Measurements from ENCODE around the gene SLC15A3.
A peak's percentile ranks its signal among the peaks of the same experiment; 100 is the strongest.

The SLC15A3 gene

GRCh38 chr11:60944490-60945294 lies 7.3 kb downstream of the SLC15A3 start:
- DNase-seq: peak; percentile 17

DNA sequence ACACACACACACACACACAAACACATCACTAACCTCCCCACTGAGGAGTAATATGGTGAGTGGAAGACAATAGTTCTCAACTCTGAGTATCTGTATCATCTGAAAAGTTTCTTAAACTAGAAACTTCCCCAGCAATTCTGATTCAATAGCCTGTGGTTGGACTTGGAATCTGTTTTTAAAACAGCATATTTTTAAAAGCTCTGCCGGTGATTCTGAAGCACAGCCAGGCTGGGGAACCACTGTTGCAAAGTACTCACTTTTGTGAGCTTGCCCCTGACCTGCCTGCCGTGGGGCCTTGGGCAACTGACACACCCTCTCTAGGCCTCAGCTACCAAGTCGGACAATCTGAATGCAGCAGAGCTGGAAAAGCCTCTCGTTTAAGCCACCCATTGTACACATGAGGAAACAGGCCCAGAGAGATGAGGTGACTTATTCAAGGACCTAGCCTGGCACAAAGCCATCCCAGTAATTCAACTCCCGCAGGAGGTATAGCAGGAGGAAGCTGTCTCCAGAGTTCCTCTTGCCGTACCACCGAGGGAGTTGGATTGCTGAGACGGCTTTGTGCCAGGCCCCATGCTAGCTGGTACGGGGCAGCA lies 8.9 kb downstream of the SLC15A3 start:
- peak; percentile 97 for DNase-seq

DNA sequence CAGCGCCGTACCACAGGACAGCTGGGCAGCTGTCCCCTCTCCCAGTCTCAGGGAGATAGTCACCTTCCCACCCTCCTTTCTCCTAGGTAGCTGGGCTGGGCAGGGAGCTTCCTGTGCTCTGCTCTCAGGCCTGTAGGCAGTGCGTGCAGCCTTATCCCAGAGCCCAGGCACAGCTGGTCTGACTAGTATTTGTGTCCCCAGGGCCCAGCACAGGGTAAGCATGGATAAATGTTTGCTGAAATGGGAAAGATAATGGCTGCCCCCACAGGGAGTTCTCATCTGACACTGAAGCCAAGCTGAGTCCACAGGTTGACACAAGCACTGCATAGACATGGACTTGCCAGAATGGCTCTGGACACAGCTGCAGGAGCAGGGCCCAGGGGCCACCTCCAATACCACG lies 9.8 kb downstream of the SLC15A3 start:
- DNase-seq: peak; percentile 97

DNA sequence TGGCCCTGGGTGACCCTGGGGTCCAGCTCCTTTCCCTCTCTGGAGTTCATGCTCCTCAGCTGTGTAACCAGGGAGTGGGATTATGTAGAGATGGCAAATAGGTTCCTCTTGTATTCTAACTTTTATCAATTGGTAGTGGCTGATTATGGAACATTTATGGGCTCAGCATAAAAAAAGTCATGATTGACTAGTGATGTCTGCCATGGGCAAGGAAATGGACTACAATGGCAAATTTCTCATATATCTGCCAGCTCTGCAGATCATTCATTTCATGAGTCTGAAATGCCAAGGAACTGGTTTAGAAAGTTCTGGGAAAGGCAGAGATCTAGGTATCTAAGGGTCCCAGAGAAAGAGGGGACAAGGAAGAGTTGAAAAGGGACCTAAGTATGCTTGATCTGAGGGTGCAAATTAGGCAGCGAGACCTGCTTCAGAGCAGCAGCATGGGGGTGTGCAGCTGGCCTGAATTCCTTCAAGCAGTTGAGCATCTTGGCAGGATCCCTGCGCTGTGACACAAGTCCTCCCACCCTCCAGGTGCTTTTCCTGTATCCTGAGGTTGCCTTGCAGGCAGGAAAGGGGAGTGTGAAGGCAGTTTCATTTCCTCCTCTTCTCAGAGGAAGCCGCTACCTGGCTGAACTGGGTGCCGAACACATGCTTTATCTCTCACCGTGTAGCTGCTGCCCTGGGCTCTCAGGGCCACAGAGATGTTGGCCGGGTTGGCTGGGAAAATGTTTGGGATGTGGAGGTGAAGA lies 10.4 kb downstream of the SLC15A3 start:
- DNase-seq: peak; percentile 60

DNA sequence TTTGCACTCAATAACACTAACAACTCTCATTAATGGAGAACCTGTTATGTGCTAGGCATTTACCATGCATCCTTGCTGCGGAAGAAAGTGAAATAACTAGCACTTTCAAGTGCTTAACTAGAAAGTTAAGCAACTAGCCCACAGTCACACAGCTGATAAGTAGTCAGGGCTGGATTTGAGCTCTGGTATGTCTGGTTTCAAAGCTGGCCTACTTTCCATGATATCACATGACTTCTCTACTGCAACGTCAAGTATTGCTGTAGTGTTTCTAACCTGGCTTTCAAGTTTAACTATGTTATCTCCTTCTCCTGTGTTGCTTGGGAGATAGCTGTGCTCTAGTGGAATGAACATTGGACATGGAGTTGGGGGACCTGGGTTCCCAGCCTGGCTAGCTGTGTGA lies 12.1 kb downstream of the SLC15A3 start:
- no peak for DNase-seq

DNA sequence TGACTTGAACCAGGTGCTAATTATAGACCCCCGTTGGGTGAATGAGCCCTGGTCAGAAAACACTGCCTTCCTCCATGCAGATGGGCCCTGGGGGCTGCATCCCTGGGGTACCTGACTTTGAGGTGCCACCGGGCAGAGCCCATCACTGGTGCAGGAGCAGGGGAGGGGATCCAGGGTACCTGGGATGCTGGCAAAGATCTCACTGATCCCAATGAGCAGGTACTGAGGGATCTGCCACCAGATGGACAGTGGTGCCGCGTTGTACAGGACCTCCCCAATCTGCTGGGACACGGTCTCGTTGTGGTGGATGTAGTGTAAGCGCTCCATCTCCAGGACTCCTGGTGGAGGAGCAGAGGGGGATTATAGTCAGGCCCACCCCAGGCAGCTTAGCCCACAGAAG lies 12.7 kb downstream of the SLC15A3 start:
- no peak for DNase-seq

DNA sequence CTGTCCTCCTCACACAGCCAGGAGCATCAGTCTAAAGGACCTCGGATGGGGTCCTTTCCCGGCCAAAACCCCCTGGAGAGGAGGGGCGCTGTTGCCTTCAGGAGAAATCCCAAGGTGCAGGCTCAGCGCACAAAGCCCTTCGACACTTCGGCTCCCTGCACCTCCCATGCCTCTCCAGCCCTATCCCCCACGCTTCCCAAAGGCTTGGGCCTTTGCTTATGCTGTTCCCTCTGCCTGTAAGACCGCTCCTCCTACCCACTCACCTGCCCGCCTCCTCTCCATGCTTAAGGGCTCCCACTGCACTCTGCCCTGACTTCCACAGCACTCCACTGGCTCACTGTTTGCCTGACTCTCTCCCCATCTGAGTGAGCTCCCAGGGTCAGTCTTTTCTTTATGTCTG lies 13.5 kb downstream of the SLC15A3 start:
- no peak for DNase-seq

GRCh38 chr11:60937811-60938210 lies 14.2 kb downstream of the SLC15A3 start:
- DNase-seq: no peak

DNA sequence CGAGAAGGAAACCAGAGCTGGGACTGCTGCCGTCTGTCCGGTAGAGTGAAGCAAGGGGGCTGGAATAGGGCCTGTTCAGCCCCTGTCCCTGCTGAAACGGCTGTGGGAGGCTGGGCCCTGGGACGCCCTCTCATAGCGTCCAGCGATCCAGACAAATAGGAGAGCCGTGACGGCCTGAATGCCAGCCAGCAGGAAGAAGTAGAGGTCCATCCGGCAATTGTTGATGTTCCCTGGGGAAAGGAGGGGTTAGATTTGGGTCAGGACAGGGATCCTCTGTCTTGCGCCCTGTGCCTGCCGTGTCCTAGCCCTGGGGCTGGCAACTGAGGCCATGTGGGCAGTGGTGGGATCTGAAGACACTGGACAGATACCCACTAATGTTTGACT lies 14.8 kb downstream of the SLC15A3 start:
- no peak for DNase-seq

GRCh38 chr11:60936467-60937143 lies 15.4 kb downstream of the SLC15A3 start:
- DNase-seq: no peak

DNA sequence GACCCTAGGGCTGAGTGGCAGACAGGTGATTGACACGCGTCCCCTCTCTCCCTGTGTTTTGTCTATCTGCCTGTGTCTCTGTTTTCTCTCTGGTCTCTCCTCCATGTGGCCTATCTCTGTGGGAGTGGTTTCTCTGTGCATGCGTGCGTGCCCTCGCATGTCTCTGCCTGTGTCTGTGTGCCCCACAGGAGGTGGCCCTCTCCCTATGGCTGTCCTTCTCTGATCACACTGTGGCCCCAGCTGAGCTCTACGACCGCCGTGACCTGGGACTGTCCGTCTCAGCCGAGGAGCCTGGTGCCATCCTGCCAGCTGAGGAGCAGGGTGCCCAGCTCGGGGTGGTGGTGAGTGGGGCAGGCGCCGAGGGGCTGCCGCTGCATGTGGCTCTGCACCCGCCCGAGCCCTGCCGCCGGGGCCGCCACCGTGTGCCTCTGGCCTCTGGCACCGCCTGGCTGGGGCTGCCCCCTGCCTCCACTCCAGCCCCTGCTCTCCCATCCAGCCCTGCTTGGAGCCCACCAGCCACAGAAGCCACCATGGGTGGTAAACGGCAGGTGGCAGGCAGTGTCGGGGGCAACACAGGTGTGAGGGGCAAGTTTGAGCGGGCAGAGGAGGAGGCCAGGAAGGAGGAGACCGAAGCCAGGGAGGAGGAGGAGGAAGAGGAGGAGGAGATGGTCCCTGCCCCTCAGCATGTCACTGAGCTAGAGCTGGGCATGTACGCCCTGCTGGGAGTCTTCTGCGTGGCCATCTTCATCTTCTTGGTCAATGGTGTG lies 16.1 kb downstream of the SLC15A3 start:
- DNase-seq: no peak

DNA sequence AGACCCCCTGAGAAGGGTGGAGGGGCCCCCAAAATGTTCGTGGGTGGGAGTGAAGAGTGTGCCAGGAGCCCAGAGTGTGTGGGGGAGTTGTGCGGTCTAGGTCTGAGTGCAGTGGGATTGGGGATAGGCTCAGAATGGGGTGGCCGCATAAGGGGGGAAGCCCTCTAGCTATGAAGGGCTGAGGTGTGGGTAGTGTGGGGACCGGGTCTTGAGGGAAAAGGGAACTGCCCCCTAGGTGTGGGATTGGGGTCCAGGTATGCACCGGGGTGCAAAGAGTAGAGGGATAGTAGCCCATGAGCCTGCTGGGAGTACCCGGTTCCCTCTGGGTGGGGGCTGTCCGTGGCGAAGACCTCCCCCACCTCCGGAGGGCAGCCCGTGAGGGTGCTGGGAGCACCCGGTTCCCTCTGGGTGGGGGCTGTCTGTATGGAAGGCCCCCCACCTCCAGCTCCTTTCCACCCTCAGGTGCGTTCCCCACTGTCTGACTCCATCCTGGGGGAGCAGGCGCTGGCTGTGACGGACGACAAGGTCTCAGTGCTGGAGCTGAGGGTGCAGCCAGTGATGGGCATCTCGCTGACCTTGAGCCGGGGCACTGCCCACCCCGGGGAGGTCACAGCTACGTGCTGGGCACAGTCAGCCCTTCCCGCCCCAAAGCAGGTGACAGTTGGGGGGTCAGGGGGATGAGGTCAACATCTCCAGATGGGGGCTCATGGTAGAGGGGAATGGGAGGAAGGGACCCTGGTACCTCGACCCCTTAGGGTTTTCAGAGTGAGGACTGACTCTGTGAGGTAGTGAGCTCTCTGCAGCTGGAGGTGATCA lies 17.0 kb downstream of the SLC15A3 start:
- no peak for DNase-seq

DNA sequence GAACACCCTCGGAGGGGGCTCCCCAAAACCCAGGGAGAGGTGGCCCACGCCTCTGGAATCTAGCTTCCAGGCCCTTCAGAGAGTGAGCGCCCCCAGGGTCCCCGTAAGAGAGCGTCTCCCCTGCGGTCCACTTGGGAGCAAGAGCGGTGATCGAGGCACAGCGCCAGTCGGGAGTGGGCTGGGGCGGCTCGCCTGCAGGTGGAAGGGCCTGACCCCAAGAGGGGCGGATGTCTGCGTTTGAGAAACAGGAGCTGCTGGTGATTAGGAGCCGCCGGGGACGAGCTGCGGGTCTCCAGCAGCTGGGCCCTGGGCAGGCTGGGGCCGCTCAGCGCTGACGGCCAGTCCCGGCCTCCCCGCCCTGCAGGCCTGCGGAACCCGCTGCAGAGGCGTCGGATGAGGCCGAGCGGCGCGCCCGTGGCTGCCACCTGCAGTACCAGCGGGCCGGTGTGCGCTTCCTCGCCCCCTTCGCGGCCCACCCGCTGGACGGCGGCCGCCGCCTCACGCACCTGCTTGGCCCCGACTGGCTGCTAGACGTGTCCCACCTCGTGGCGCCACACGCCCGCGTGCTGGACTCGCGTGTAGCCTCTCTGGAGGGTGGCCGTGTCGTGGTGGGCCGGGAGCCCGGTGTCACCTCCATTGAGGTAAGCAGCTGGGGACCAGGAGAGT lies 17.7 kb downstream of the SLC15A3 start:
- DNase-seq: no peak

DNA sequence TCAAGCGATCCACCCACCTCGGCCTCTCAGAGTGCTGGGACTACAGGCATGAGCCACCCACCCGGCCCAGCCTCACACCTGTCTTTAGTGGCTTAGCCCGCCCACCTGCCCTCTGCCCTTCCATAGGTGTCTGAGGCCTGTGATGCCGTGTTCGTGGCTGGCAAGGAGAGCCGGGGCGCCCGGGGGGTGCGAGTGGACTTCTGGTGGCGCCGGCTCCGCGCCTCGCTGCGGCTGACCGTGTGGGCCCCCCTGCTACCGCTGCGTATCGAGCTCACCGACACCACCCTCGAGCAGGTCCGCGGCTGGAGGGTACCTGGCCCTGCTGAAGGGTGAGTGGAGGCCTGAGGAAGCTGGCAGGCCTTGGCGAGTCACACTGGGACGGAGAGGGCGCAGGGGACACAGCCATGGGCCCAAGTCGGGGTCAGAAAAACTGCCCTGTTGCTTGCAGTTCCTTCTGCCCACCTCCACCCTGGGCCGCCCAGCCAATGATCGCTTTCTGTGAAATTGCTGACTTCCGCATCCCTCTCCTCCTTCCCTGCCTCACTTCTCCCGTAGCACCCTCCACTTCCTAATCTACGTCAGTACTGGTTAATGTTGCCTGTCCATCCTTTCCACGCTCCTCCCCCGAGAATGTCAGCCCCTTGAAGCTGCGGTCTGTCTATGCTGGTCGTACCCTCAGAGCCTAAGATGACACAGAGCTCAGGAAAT lies 18.4 kb downstream of the SLC15A3 start:
- DNase-seq: no peak

GRCh38 chr11:60932605-60933356 lies 19.2 kb downstream of the SLC15A3 start:
- DNase-seq: no peak

DNA sequence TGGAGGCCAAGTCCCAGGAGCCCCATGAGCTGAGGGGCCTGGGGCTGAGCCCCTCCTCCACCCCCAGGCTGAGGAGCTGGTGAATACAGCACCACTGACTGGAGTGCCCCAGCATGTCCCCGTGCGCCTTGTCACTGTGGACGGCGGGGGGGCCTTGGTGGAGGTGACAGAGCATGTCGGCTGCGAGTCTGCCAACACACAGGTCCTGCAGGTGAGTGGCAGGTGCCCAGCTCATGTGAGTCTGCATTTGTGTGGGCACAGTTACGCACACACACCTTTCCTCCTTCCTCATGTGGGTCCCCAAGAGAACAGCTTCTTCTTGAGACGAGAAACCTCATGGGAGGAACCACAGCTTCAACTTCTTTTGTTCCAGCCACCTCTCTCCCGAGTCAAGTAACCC lies 20.1 kb downstream of the SLC15A3 start:
- DNase-seq: no peak

DNA sequence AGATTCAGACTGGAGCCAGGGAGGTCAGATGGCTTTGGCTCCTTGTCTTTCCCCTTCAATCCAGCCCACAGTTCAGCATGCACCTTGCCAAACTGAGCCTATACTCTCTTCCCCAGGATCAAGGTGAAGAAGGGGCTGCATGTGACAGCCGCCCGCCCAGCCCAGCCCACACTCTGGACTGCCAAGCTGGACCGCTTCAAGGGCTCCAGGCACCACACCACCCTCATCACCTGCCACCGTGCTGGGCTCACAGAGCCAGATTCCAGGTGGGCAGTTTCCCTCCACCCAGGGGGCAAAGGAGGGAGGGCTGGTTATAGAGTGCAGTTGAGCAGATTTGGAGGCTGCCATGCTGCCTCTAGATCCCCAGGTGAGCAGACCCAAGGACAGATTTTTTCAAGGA lies 21.6 kb downstream of the SLC15A3 start:
- no peak for DNase-seq

DNA sequence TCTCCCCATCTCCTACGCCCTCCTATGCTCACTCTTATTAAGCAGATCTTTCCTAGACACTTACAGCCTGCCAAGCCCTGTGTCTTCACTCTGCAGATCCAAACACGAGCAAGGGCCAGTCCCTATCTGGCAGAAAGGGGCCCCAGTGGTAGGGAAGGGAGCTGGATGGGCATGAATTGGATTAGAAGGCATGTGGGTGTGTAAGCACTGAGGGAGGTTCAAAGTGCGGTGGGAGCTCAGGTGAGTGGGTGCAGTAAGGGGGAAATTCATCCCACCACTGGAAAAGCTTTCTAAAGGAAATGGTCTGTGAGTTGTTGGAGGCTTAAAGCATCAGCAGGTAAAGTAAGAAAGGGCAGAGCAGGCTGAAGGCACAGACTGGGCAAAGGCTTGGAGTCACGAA lies 22.2 kb downstream of the SLC15A3 start:
- DNase-seq: no peak

- no peak for DNase-seq
Measured at GRCh38 chr11:60928563-60929001, 23.4 kb downstream of the SLC15A3 start.

DNA sequence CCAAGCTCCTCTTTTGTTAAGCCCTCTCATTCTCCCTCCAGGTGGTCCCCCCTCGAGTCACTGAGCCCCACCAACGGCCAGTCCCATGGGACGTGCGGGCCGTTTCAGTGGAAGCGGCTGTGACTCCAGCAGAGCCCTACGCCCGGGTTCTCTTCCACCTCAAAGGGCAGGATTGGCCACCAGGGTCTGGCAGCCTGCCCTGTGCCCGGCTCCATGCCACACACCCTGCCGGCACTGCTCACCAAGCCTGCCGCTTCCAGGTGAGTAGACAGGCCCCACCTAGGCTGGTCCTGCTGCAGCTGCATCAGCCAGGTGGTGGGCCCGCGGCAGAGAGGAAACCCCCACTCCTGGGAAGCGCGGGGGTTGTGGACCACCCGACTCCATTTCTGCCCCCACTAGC lies 24.4 kb downstream of the SLC15A3 start:
- no peak for DNase-seq

Measured in NCI-H69 (cell line).